Measurements from ENCODE around the gene ADGRL1. TPM values are rescaled to one million over a fixed set of nuclear protein-coding genes. Genes with fewer than 3 reads are reported as not detected.

The ADGRL1 gene
- total RNA-seq, 1 donor, result 1.7 TPM

DNA sequence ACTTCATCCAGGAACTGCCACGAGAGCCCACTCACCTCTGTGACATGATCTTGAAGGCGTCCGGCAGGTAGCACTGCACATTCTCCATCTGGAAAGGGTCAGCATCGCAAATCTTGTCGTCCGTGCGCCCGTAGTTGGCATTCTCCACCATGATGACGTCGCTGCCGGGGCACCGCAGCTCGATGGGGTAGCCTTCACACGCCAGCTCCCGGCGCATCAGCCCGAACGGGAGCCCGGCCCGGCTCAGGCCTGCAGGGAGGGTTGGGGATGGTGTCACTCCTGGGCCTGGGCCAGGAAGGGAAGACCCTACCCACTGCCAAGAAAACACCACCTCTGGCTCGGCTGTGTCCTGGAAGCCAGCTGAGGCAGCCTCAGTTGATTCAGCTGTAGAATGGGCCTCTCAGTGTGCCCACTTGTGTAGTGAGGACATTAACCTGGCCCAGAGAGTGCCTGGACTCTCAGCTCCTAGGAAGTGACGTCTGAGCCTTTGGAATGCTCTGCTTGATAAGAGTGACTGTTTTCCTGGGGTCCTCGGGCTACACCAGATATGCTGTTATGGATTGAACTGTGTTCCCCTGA lies 28.4 kb downstream of the ADGRL1 start:
- TF ChIP-seq, protein P1, sequence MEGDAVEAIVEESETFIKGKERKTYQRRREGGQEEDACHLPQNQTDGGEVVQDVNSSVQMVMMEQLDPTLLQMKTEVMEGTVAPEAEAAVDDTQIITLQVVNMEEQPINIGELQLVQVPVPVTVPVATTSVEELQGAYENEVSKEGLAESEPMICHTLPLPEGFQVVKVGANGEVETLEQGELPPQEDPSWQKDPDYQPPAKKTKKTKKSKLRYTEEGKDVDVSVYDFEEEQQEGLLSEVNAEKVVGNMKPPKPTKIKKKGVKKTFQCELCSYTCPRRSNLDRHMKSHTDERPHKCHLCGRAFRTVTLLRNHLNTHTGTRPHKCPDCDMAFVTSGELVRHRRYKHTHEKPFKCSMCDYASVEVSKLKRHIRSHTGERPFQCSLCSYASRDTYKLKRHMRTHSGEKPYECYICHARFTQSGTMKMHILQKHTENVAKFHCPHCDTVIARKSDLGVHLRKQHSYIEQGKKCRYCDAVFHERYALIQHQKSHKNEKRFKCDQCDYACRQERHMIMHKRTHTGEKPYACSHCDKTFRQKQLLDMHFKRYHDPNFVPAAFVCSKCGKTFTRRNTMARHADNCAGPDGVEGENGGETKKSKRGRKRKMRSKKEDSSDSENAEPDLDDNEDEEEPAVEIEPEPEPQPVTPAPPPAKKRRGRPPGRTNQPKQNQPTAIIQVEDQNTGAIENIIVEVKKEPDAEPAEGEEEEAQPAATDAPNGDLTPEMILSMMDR (IDR thresholded peaks at IDR 0.05; ENCODE audit: insufficient read depth, low read depth, low read length), result no peak
- no peak overlapping the region for H3K4me3 ChIP-seq (ENCODE audit: low read depth, low read length)
- no peak for DNase-seq (ENCODE audit: low read depth)

DNA sequence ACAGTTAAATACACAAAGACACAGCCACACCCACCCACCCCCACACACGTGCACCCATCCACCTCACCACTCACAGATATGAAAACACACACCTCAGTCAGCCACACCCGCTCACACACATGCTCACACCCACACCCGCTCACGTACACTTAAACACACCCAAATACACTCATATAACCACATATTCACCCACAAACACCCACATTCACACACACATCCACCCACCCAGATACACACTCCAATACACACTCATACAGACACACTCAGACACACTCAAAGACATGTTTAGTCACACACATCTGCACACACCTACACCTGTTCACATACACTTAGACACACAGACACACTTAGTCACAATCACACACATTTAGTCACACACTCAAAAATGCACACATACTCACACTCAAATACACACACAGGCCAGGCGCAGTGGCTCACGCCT lies 30.6 kb downstream of the ADGRL1 start:
- H3K4me3 ChIP-seq (ENCODE audit: low read depth, low read length), result no peak overlapping the region
- TF ChIP-seq, protein P1 (IDR thresholded peaks at IDR 0.05; ENCODE audit: insufficient read depth, low read depth, low read length), result no peak
- no peak for DNase-seq (ENCODE audit: low read depth)

DNA sequence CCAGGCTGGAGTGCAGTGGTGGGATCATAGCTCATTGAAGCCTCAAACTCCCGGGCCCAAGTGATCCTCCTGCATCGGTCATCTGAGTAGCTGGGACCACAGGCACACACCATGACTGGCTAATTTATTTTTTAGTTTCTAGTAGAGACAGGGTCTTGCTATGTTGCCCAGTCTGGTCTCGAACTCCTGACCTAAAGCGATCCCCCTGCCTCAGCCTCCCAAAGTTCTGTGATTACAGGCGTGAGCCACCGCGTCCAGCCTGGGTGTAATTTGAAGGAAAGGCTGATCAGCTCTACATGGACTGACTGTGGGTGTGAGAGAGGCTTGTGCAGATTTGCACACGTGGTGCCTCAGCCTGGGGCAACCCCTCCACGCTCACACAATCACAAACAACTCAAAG lies 31.1 kb downstream of the ADGRL1 start:
- TF ChIP-seq, protein P1 (IDR thresholded peaks at IDR 0.05; ENCODE audit: insufficient read depth, low read depth, low read length), result no peak
- DNase-seq (ENCODE audit: low read depth), result no peak
- no peak overlapping the region for H3K4me3 ChIP-seq (ENCODE audit: low read depth, low read length)

DNA sequence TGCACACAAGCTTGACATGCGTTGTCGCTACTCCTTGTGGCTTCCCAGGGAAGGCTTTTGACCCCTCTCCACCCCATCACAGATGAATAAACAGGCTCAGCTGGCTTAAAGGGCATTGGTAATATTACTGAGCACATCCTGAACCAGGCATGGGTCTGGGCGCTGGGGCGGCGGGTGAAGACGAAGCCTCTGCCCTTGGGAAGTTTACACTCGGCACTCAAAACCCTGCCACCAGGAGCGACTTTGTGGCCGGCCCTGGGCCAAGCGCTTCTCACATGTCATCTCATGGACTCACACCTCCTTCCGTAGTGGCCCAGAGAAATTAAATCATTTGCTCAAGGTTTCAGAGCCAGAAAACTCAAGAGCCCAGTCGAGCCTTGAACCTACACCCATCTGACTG lies 37.0 kb downstream of the ADGRL1 start:
- no peak for DNase-seq (ENCODE audit: low read depth)
- no peak overlapping the region for H3K4me3 ChIP-seq (ENCODE audit: low read depth, low read length)
- TF ChIP-seq, protein P1 (IDR thresholded peaks at IDR 0.05; ENCODE audit: insufficient read depth, low read depth, low read length), result no peak

DNA sequence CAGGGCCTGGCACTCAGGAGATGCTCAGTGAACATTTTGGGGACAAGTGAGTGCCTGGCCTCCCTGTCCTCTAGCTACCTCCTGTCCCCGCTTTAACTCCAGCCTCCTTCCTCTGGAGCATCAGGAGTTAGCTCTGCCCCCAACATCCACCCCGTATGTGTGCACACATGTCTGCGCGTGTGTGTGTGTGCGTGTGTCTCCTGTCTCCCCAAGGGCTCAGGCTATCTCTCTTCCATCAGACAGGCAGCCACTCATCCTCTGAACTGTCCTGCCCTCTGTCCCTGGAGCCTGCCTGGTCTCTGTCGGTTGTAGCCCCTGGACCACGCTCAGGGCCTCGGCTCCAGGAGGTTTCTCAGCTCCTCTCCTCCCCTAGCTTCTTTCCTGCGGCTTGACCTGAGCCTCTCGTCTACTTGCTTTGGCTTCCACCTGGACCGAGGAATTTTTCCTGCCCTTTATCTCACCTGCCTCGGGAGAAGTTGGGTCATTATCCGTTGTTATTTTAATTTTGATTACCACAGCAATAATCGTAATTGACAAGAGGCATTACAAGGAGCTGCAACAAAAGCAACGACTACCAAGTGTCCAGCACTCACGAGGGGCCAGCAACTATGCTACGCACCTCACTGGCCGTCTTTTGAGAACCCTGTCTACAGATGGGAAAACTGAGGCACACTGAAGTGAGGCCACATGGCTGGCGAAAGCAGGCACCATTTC lies 37.6 kb downstream of the ADGRL1 start:
- no peak overlapping the region for H3K4me3 ChIP-seq (ENCODE audit: low read depth, low read length)
- no peak for DNase-seq (ENCODE audit: low read depth)
- TF ChIP-seq, protein P1 (IDR thresholded peaks at IDR 0.05; ENCODE audit: insufficient read depth, low read depth, low read length), result no peak

DNA sequence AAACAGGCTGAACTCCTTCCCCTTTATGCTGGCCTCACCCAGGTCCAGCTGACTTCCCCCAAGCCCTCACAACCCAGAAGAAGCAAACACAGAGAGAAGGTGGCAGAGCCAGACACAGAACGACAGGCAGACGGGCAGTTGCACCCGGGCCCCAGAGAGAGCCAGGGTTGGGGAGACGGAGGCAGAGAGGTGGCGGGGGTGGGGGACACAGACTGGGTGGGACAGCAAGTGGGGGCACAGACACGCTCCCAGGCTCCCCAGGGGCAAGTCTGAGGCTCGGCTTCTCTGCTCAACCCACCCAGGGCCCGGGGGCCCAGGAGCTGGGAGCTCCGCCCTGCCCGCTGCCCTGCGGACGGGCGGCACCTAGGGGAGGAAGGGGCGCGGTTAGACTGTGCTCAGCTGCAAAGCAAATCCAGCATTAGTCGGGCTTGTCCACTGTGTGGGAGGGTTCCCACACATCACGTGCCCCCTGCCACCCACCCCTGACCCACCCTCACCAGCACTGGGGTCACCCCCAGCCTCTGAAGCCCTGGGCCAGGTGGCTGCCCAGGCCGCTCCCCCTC lies 38.3 kb downstream of the ADGRL1 start:
- no peak for DNase-seq (ENCODE audit: low read depth)

More for the DNA sequence above, 38.3 kb downstream of the ADGRL1 start:
- TF ChIP-seq, protein P1 (IDR thresholded peaks at IDR 0.05; ENCODE audit: insufficient read depth, low read depth, low read length), result no peak
- no peak overlapping the region for H3K4me3 ChIP-seq (ENCODE audit: low read depth, low read length)

Data from fibroblast of villous mesenchyme (primary cell).